ENCODE data around the gene RSPH9. TPM values are rescaled to one million over a fixed set of nuclear protein-coding genes. Genes with fewer than 3 reads are reported as not detected.
A peak's percentile ranks its signal among the peaks of the same experiment; 100 is the strongest.

Gene RSPH9
- total RNA-seq, 1 donor from 2014 or later = not detected

GRCh38 chr6:43608310-43608763, 36.5 kb upstream of the RSPH9 start:
- H3K36me3 Mint-ChIP-seq (ENCODE audit: low read depth) = peaks cover 68% of the 10 kb centered on the region
- ATAC-seq (ENCODE audit: low read depth) (peak; percentile 50), DNase-seq (peak; percentile 30)
- H3K9me3 Mint-ChIP-seq = no peaks in the 10 kb centered on the region
- ChIA-PET CTCF (interaction anchor here (0.8 to 2.5 kb wide), 13 partner anchors 12 to 470 kb away, joined by 3 to 22 read pairs (median 4); partner anchors contain the start of gene GTPBP2), POLR2A (interaction anchor here (1.2 to 1.7 kb wide), 2 partner anchors 21 to 471 kb away, joined by 3 to 6 read pairs; partner anchors contain the start of gene GTPBP2)
- H3K27me3 Mint-ChIP-seq = no peaks in the 10 kb centered on the region
- intact Hi-C loops (cut with micrococcal nuclease) = loop anchor here (1.0 to 2.0 kb wide), 6 partner anchors 20 to 471 kb away; partner anchors contain the start of genes GTPBP2 and RSPH9
- peak overlapping the region; percentile 47 for H3K27ac Mint-ChIP-seq
- peaks cover 14% of the 10 kb centered on the region for H3K4me1 Mint-ChIP-seq
- TF ChIP-seq CTCF (IDR thresholded peaks at IDR 0.05) = peak; percentile 88
- H3K4me3 Mint-ChIP-seq = no peak overlapping the region

DNA sequence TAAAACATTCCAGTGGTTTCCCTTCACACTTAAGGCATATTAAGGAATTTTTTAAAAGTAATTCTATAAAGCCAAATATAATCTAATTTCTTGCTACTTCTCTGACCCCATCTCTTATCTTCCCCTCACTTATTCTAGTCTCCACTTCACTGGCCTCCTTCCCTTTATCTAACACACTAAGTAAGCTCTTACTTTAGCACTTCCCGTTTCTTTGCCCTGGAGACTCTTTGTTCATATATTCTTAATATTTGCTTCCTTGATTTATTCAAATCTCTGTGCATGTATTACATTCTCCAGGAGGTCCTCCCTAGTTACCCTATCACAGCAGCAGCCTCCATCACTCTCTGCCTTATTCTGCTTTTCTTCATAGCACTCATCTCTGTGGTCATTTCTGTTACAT, 36.0 kb upstream of the RSPH9 start:
- H3K4me3 Mint-ChIP-seq = no peak overlapping the region
- H3K27me3 Mint-ChIP-seq = no peaks in the 10 kb centered on the region
- no peaks in the 10 kb centered on the region for H3K9me3 Mint-ChIP-seq
- intact Hi-C loops (cut with micrococcal nuclease) = loop anchor here (1.0 to 2.0 kb wide), 6 partner anchors 20 to 470 kb away; partner anchors contain the start of genes GTPBP2 and RSPH9
- ChIA-PET CTCF (interaction anchor here (0.8 to 2.5 kb wide), 12 partner anchors 11 to 470 kb away, joined by 3 to 22 read pairs (median 4); partner anchors contain the start of gene GTPBP2), POLR2A (interaction anchor here (1.7 kb wide), 1 partner anchor 21 kb away, joined by 6 read pairs; the partner anchor contains the start of gene GTPBP2)
- TF ChIP-seq CTCF (IDR thresholded peaks at IDR 0.05) = no peak
- ATAC-seq (ENCODE audit: low read depth) = peak; percentile 50
- DNase-seq = no peak
- H3K4me1 Mint-ChIP-seq = peaks cover 14% of the 10 kb centered on the region
- peak overlapping the region; percentile 47 for H3K27ac Mint-ChIP-seq
- peaks cover 68% of the 10 kb centered on the region for H3K36me3 Mint-ChIP-seq (ENCODE audit: low read depth)

GRCh38 chr6:43609402-43609801, 35.4 kb upstream of the RSPH9 start:
- Mint-ChIP-seq H3K4me3 (no peak overlapping the region), H3K9me3 (no peaks in the 10 kb centered on the region), H3K36me3 (ENCODE audit: low read depth) (peaks cover 67% of the 10 kb centered on the region), H3K4me1 (peaks cover 14% of the 10 kb centered on the region), H3K27me3 (no peaks in the 10 kb centered on the region), H3K27ac (peak overlapping the region; percentile 47)
- DNase-seq (no peak), ATAC-seq (ENCODE audit: low read depth) (no peak)
- ChIA-PET POLR2A (interaction anchor here (1.7 kb wide), 1 partner anchor 20 kb away, joined by 6 read pairs; the partner anchor contains the start of gene GTPBP2), CTCF (interaction anchor here (0.9 to 2.5 kb wide), 8 partner anchors 11 to 469 kb away, joined by 3 to 22 read pairs (median 5); no protein-coding TSS in a partner anchor)
- intact Hi-C loops (cut with micrococcal nuclease) = loop anchor here (2.0 kb wide), 2 partner anchors 19 to 35 kb away; partner anchors contain the start of genes GTPBP2 and RSPH9
- TF ChIP-seq CTCF (IDR thresholded peaks at IDR 0.05) = no peak

DNA sequence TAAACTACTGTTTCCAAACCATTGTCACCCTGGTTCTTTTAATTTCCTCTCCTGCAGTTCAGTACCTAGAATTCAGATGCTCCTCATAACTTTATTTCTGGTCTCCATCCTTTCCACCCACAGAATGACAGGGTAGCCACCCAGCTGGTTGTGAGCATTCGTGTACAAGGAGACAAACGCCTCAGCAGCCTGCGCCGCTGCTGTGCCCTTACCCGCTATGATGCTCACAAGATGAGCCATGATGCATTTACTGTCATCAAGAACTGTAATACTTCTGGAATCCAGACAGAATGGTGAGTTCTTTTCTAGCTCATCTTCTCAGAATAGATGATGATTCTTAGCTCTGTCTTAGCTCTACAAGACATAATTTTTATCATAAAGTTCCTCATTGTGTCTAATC, 34.4 kb upstream of the RSPH9 start:
- no peak for TF ChIP-seq CTCF (IDR thresholded peaks at IDR 0.05)
- intact Hi-C loops (cut with micrococcal nuclease) = no loop called here
- H3K27me3 Mint-ChIP-seq = no peaks in the 10 kb centered on the region
- POLR2A ChIA-PET = no interaction called here
- no peak overlapping the region for H3K27ac Mint-ChIP-seq
- DNase-seq = no peak
- H3K4me3 Mint-ChIP-seq = no peak overlapping the region
- no peak for ATAC-seq (ENCODE audit: low read depth)
- H3K9me3 Mint-ChIP-seq = no peaks in the 10 kb centered on the region
- H3K36me3 Mint-ChIP-seq (ENCODE audit: low read depth) = peaks cover 68% of the 10 kb centered on the region
- CTCF ChIA-PET = interaction anchor here (0.7 to 1.2 kb wide), 2 partner anchors 163 to 469 kb away, joined by 3 read pairs; no protein-coding TSS in a partner anchor
- peaks cover 14% of the 10 kb centered on the region for H3K4me1 Mint-ChIP-seq

- Mint-ChIP-seq H3K27ac (no peak overlapping the region), H3K4me1 (peaks cover 5% of the 10 kb centered on the region)
- POLR2A ChIA-PET = interaction anchor here (1.6 kb wide), 1 partner anchor 16 kb away, joined by 4 read pairs; the partner anchor contains the start of gene GTPBP2
Observed at GRCh38 chr6:43613721-43614395, 31.0 kb upstream of the RSPH9 start.

More at GRCh38 chr6:43613721-43614395, 31.0 kb upstream of the RSPH9 start:
- DNase-seq (no peak), ATAC-seq (ENCODE audit: low read depth) (no peak)
- Mint-ChIP-seq H3K27me3 (no peaks in the 10 kb centered on the region), H3K36me3 (ENCODE audit: low read depth) (peaks cover 54% of the 10 kb centered on the region), H3K4me3 (no peak overlapping the region), H3K9me3 (no peaks in the 10 kb centered on the region)
- CTCF ChIA-PET = no interaction called here
- no peak for TF ChIP-seq CTCF (IDR thresholded peaks at IDR 0.05)
- intact Hi-C loops (cut with micrococcal nuclease) = no loop called here
